IPS-11a (cell line): ENCODE results near the gene RBSN.

ENCODE experiments used
- H3K4me3 ChIP-seq: one replicate; pipeline ENCODE4 v1.5.1; 2013; ENCODE audit warnings: low read depth, low read length, control low read depth

The RBSN gene

DNA sequence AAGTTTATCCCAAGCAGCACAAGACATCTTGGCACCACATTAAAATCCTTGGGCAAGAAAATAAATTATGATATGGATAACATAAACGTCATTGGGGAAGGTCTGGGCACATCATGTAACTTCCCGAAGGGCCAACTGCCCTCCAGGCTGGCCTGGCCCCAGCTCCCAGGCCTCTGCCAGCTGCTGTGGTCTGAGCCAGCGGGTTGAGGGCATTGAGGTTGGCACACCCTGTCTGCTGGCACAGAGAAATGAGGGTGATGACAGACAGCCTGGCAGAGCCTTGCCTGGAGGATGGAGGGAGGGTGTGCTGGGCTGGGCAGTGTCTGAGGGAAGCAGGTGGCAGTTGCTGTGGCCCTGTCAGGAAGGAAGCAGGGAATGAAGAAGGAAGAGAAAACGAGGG lies 3.3 kb upstream of the RBSN start:
- H3K4me3 ChIP-seq = no peak overlapping the region

DNA sequence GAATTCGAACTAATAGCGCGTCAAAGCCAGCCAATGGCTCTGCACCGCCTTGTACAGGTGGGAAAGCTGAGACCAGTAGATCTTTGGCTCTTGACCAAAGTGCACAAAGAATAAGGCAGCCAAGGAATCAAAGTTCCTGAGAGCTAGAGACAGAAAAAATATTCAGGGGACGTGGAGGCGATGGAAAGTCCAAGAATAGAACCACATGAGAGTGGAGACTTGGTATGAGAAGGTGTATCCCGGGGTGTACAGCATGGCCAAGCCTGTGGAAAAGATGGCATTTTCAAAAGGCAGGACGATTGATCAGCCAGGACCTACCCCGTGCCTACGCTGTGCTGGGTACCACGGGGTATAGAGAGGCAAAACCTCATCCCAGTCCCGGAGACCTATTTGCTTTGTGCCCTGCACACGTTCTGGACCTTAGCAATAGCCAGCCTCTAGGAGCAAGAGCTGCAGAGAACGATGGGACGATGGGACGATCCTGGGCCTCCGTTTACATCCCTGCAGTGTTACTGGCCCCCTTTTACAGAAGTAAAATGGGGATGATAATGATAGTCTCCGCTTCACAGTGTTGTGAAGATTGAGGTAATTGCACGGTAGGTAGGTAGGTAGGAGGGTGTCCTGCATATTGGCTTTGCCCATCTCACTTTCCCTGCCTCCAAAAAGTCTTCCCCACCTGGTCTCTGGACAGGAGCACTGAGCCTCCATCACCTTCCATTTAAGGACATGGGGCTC lies 583 bp upstream of the RBSN start:
- H3K4me3 ChIP-seq = peak overlapping the region; percentile 98

DNA sequence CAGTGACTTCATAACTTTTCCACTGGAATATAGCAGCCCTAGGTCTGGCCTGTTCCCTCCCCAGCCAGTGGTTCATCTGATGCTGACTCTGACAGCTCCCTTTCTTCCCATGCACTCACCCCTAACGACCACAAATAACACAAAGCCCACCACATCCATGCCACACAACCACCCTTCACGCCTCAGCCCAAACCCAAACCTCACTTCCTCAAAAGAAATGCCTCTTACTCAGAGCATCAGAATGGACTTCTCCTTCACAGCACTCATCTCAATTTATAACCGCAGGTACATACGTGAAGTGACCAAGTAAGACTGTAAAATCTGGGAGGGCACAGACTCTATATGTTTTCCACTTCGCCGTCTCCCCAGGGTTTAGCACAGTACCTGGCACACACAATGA lies 1.1 kb downstream of the RBSN start:
- peak overlapping the region; percentile 98 for H3K4me3 ChIP-seq

- no peak overlapping the region for H3K4me3 ChIP-seq
Observed at GRCh38 chr3:15096046-15096445, 2.9 kb downstream of the RBSN start.

- H3K4me3 ChIP-seq = no peak overlapping the region
Observed at GRCh38 chr3:15094187-15094875, 4.6 kb downstream of the RBSN start.

- no peak overlapping the region for H3K4me3 ChIP-seq
Observed at GRCh38 chr3:15092686-15093085, 6.3 kb downstream of the RBSN start.

DNA sequence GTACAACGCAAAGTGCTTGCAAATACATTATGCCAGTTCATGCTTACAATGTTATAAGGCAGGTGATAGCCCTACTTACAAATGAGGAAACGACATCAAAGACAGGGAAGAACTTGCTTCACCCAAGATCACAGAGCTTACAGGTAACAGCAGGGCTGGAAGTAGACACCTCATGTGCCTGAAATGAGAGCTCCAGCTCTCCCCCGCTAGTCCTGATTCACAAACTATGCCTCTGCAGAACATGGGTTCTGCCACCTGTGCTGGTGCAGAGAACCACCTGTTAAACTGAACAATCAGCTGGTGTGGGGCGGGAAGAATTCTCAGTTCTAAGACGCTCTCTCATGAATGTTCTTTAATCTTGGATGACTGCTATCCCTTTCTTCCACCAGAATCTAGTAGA lies 7.4 kb downstream of the RBSN start:
- no peak overlapping the region for H3K4me3 ChIP-seq

- H3K4me3 ChIP-seq = no peak overlapping the region
Observed at GRCh38 chr3:15089201-15089600, 9.7 kb downstream of the RBSN start.

DNA sequence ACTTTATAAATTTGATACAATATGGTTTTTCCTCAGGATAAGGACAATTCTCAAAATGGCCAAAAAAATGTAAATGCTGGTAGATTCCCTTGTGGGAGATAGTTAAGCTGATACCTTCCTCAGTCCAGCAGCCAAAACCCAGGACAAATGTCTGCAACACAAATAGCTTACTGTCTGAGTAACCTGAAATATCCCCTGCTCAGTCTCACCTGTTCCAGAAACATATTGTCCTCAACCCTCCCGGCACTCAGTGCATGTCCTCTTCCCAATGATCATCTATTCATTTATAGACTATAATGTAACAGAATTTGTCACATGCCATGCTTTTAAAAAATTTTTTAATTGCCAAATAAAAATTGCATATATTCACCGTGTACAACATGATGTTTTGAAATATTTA lies 12.2 kb downstream of the RBSN start:
- H3K4me3 ChIP-seq = no peak overlapping the region

DNA sequence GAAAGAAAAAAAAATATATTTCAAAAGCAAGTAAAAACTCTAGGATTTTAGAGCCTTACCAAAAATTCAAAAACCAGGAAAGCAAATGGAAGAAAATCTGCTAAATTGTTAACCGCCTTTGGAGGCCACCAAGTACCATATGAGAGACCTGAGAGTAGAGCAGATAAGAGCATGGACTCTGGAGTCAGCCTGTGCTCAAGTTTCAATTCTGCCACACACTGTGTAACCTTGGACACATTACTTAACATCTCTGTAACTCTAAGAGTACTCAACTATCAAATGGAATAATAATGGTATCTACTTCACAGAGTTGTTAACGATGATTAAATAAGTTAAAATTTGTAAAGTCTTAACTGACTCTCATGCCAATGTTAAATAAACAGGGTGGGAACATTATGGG lies 12.7 kb downstream of the RBSN start:
- H3K4me3 ChIP-seq = no peak overlapping the region

DNA sequence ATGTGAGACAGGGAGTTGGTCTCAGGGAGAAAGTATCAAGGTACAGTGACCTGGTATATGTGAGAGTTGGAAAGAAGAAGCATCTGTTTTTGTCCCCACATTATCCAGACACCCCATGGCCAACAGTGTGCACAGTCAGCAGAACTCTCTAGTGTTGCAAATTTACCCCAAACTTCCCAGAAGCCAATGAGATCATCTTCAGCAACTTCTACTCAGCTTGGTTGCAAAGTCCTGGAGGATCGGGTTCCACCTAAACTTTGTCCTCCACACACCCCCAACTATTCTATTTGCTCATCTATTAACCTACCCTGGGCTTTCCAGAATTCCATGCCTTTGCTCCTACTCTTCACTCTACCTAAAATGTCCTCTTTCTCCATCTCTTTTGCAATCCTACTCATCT lies 15.7 kb downstream of the RBSN start:
- no peak overlapping the region for H3K4me3 ChIP-seq

DNA sequence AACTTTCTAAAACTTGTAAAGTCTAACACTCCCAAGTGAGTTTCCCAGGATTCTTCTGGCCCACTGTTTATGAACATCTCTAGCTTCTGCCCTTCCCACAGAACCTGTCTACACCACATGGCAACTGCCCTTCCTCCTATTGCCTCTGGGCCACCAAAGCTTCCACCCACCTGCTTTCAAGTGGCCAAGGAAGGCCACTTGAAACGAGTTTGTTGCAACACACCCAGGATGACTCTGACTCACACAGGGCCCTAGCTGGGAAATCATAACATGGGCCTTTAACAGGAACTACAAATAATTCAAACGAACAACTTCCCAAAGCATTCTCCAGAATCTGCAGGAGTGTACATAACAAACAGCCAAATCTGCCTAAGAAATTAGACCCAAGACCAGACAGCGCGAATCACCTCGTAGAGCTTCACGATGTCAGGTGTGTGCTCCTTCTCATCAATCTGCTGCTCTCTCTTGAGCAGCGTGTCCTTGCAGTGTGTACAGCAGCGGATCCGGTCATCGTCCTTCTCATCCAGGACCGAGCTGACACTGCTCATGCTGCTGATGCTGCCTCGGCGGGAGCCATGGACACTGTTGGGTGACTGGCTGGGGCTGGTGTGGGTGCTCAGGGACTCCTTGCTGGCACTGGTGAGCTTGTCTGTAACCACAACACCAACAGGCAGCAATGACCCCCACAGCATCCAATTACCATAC lies 16.8 kb downstream of the RBSN start:
- H3K4me3 ChIP-seq = no peak overlapping the region

DNA sequence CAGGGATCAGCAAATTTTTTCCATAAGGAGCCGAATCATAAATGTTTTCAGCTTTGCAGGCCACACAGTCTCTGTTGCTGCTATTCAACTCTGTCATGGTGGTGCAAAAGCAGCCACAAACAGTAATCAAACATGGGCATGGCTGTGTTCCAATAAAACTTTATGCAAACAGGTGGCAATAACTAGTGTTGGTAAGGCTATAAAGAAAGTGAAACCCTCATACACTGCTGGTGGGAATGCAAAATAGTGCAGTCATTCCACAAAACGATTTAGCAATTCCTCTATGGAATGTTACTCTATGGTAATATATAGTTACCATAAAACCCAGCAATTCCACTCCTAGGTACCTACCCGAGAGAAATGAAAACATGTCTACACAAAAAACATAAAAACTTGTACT lies 19.9 kb downstream of the RBSN start:
- H3K4me3 ChIP-seq = no peak overlapping the region

DNA sequence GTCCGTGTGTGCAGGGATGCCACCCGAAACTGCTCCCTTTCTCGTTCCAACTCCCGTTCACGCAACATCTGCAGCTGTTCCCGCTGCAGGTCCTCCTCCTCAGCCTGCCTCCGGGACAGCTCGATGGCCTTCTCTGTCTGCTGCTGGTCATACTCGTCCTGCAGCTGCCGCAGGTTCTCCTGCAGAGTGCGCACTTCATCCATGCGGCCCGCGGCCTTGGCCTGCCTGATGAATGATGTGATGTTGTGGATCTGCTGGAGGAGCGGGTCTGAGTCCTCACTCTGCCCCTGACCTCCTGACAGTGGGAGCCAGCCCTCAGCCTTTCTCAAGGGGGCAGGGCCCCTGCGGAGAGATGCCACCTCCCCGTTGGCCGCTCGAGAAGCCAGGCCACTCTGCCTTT lies 24.4 kb downstream of the RBSN start:
- H3K4me3 ChIP-seq = no peak overlapping the region

DNA sequence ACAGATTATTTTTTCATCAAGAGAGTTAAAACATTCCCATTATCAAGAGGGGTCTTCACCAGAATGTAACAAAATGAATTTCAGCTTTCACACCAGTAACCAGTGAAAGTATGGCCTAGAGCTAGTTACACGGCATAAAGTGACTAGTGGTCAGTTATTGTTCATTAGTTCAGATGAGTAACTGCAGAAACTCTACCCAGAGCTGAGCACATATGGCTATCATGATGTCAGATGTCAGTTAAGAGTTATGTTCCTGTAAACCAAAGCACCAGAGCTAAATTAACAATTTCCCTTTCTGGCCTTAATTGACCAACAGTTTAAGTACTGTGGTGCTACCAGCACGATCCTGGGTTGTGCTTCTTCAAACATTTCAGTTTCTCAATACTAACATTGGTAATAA lies 27.2 kb downstream of the RBSN start:
- H3K4me3 ChIP-seq = no peak overlapping the region

DNA sequence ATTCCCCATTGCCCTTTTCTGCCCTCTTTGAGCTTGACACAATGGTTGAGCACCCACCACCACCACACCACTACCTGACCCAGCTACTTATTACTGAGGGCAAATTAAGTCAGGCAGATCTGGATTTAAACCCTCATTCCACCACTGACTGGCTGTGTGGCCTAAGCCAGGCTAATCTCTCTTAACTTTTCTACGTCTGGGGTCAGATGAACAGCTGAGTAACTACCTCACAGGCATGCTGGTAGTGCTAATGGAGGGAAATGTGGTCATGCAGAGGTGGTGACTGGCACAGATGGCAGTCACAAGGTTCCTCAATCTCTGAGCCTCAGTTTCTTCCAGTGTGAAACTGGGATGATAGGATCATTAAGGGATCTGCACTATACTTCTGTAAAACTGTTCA lies 29.5 kb downstream of the RBSN start:
- H3K4me3 ChIP-seq = no peak overlapping the region

DNA sequence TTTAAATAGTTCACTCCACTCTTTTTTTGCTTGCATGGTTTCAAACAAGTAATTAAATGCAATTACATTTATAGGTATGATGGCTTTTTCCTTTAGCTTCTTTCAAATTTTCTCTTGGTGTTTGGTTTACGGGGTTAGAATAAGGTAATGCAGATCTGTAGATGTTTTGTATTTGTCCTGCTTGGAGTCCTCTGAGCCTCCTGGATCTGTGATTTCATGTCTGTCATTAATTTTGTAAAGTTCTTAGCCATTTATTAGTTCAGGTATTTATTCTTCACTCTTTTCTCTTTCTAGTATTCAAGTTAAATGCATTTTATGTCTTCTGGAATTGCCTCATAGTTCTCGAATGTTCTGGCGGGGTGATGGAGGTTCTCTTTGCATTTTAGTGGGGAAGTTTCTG lies 32.5 kb downstream of the RBSN start:
- no peak overlapping the region for H3K4me3 ChIP-seq

- peak overlapping the region; percentile 82 for H3K4me3 ChIP-seq
Observed at GRCh38 chr3:15065550-15066007, 33.4 kb downstream of the RBSN start.

- H3K4me3 ChIP-seq = peak within 1 kb of the TSS; percentile 82
Observed at GRCh38 chr3:15064835-15065549, 34.0 kb downstream of the RBSN start, which contains the start of gene MRPS25. TSS of gene MRPS25 (minus strand) at chr3:15065315. CDS start at chr3:15065194, 121 bp downstream.

- H3K4me3 ChIP-seq = peak overlapping the region; percentile 82
Observed at GRCh38 chr3:15064299-15064834, 34.6 kb downstream of the RBSN start.
